ENCODE measurements around the gene HHAT.
"Not testable (repeated sequence)": the region's sequence is repeated elsewhere in the genome, so short reads cannot be mapped to it uniquely, and the experiment has no call there.

Gene HHAT

GRCh38 chr1:210645582-210646257 lies 317.0 kb downstream of the HHAT start:
- DNase-seq (ENCODE audit: low spot score) = no peak

- DNase-seq (ENCODE audit: low spot score) = no peak
These were observed 317.5 kb downstream of the HHAT start for GRCh38 chr1:210646258-210646616.

GRCh38 chr1:210647406-210648333 lies 319.0 kb downstream of the HHAT start:
- DNase-seq (ENCODE audit: low spot score) = no peak

- no peak for DNase-seq (ENCODE audit: low spot score)
These were observed 320.0 kb downstream of the HHAT start for GRCh38 chr1:210648588-210649269.

GRCh38 chr1:210650403-210650802 lies 321.7 kb downstream of the HHAT start:
- no peak for DNase-seq (ENCODE audit: low spot score)

GRCh38 chr1:210652329-210652954 lies 323.7 kb downstream of the HHAT start:
- DNase-seq (ENCODE audit: low spot score) = no peak

- DNase-seq (ENCODE audit: low spot score) = peak; percentile 52
These were observed 325.1 kb downstream of the HHAT start for GRCh38 chr1:210653771-210654170.

- DNase-seq (ENCODE audit: low spot score) = no peak
These were observed 325.7 kb downstream of the HHAT start for GRCh38 chr1:210654176-210654981.

GRCh38 chr1:210655511-210655910 lies 326.8 kb downstream of the HHAT start:
- no peak for DNase-seq (ENCODE audit: low spot score)

- no peak for DNase-seq (ENCODE audit: low spot score)
These were observed 329.1 kb downstream of the HHAT start for GRCh38 chr1:210657806-210658205.

GRCh38 chr1:210661520-210661919 lies 332.8 kb downstream of the HHAT start:
- not testable (repeated sequence) for DNase-seq (ENCODE audit: low spot score)

- DNase-seq (ENCODE audit: low spot score) = no peak
These were observed 333.8 kb downstream of the HHAT start for GRCh38 chr1:210662291-210663050.

GRCh38 chr1:210663730-210664573 lies 335.2 kb downstream of the HHAT start:
- DNase-seq (ENCODE audit: low spot score) = peak; percentile 97

GRCh38 chr1:210669951-210670350 lies 341.2 kb downstream of the HHAT start:
- DNase-seq (ENCODE audit: low spot score) = no peak

- no peak for DNase-seq (ENCODE audit: low spot score)
These were observed 345.4 kb downstream of the HHAT start for GRCh38 chr1:210674151-210674550.

- no peak for DNase-seq (ENCODE audit: low spot score)
These were observed 347.8 kb downstream of the HHAT start for GRCh38 chr1:210676539-210676938.

GRCh38 chr1:210677533-210677932 lies 348.8 kb downstream of the HHAT start:
- no peak for DNase-seq (ENCODE audit: low spot score)

GRCh38 chr1:210678306-210678705 lies 349.6 kb downstream of the HHAT start:
- no peak for DNase-seq (ENCODE audit: low spot score)

- DNase-seq (ENCODE audit: low spot score) = no peak
These were observed 352.5 kb downstream of the HHAT start for GRCh38 chr1:210681158-210681557.
